GM21447 (cell line): ENCODE data around the gene RPL22L1.
"Not testable (repeated sequence)": the region's sequence is repeated elsewhere in the genome, so short reads cannot be mapped to it uniquely, and the experiment has no call there.

Experiments
- ATAC-seq: cut with Tn5 transposase; IDR thresholded peaks from one replicate; pipeline ENCODE4 v1.9.1; 2021; ENCODE audit not compliant: unreplicated experiment

Gene RPL22L1

DNA sequence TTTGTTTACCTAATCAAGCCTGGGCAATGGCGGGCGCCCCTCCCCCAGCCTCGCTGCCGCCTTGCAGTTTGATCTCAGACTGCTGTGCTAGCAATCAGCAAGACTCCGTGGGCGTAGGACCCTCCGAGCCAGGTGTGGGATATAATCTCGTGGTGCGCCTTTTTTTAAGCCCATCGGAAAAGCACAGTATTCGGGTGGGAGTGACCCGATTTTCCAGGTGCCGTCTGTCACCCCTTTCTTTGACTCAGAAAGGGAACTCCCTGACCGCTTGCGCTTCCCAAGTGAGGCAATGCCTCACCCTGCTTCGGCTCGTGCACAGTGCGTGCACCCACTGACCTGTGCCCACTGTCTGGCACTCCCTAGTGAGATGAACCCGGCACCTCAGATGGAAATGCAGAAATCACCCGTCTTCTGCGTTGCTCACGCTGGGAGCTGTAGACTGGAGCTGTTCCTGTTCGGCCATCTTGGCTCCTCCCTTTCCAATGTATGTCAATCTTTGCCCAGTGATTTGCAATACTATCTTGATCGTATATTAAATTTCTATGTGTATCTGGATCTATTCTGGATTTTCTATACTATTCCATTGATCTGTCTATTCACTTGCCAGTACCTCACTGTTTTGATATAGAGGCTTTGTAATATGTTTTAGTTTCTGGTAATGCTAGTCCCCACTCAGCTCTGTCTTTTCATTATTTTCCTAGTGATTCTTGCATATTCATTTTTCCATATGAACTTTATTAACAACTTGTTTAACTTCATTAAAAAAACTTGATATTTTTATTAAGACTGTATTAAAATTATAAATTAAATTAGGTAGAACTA, 14.3 kb upstream of the RPL22L1 start:
- ATAC-seq, result not testable (repeated sequence)

DNA sequence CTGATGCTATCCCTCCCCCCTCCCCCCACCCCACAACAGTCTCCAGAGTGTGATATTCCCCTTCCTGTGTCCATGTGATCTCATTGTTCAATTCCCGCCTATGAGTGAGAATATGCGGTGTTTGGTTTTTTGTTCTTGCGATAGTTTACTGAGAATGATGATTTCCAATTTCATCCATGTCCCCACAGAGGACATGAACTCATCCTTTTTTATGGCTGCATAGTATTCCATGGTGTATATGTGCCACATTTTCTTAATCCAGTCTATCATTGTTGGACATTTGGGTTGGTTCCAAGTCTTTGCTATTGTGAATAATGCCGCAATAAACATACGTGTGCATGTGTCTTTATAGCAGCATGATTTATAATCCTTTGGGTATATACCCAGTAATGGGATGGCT, 8.7 kb upstream of the RPL22L1 start:
- not testable (repeated sequence) for ATAC-seq

DNA sequence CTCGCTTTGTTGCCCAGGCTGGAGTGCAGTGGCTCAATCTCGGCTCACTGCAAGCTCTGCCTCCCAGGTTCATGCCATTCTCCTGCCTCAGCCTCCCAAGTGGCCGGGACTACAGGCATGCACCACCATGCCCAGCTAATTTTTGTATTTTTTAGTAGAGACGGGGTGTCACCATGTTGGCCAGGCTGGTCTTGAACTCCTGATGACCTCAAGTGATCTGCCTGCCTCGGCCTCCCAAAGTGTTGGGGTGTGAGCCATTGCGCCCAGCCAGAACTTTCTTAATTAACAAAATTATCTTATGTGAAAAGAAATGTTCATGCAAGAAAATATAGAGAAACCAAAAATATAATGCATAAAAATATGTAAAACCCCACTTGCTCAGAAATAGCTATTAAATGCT, 7.3 kb upstream of the RPL22L1 start:
- ATAC-seq, result not testable (repeated sequence)

DNA sequence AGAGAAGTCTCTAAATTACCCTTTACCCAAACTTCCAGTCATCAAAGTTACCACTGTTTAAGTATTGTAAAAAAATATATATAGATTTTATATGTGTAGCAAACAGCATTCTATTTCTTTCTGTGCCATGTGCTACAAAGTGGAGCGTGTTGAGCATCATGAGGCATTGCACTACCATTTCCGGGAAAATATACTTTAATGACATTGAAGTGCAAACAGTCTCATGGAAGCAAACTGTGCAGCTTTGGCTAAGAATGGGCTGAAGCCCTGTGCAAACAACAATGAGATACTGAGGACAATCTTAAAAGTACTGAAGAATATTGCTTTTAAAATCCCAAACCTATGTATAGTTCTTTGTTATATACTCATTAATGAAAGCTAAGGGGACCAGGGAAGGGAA, 6.5 kb upstream of the RPL22L1 start:
- no peak for ATAC-seq

DNA sequence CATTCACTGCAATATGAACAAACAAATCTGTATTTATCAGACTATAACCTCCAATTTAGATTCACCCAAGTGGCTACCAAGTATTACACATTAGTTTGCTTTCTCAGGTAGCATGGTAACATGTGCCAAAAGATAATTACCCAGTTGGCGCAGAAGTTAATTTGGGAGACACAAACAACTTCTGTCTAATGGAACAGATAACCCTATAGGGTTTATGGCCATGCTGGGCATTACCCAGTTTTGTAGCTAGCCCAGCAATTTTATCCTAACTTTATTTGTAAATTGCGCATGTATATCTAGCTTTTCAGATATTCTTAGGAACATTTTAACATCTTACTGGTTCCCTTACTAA, 780 bp downstream of the RPL22L1 start:
- no peak for ATAC-seq

DNA sequence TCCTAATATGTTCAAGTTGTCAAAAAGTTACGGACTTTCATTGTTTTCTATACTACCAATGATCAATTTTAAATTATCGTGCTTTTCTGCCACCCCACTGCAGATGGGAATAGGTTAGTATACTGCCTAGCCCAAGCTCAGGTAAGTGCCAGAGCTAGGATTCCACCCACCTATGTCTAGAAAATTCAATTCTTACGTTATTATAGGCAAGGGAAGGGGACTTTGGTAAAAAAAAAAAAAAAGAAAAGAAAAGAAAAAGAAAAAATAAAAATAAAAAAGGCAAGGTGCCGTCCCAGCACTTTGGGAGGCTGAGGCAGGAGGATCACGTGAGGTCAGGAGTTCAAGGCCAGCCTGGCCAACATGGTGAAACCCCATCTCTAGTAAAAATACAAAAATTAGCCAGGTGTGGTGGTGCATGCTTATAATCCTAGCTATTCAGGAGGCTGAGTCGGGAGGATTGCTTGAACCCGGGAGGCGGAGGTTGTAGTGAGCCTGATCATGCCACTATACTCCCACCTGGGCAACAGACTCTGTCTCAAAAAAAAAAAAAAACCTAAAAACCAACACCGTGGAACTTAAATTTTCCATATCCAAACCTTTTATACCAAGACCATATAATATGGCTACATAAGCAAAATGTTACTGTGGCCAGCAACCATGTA, 1.3 kb downstream of the RPL22L1 start:
- no peak for ATAC-seq

DNA sequence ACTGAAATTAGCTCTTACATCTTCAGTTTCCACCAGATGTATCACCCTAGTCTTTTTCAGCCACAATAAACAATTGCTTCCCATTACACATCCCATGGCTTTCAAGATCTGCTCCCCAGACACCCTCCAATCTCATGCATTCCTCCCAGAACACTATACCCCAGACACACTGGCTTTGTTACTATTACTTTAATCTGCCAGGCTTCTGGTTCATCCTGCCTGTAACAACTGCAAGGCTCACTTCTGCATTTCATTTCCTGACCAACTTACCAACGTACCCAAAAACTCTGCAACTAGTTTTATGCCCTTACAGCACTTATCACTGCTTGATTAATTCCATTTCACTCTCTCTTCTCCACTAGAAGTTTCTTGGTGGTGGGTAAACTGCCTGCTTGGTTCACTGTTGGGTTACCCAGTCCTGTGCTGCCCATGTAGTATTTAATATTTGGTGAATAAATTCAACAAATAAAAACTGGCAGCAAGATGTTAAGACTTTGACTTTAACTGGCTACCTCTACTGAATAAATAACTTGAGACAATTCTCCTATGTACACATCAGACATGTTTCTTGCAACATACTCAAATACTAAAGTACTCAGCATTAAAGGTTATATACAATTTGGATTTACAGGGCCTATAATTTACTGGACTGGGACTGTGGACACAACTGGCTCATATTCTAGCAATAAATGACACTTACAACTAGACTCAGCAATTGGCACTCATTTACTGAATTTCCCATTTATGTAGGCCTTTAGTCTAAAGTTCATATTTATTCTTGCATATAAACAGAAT, 2.7 kb downstream of the RPL22L1 start:
- no peak for ATAC-seq

DNA sequence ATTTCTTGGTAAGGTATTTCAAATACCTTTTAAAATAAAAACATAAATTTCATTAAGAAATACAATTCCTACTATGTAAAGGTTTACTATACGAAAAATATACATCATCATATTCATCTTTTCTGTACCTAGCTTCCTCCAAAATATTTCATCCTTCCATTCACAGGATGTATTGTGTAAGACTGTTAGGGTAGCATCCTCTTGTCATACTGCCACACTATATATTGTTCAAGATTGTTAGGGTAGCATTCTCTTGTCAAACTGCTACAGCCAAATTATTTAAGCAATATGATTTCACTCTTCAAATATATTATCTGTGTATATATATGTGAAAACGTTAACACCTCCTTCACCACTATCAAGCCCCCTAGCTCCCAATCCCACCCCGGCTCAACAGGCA, 3.5 kb downstream of the RPL22L1 start:
- ATAC-seq, result no peak

DNA sequence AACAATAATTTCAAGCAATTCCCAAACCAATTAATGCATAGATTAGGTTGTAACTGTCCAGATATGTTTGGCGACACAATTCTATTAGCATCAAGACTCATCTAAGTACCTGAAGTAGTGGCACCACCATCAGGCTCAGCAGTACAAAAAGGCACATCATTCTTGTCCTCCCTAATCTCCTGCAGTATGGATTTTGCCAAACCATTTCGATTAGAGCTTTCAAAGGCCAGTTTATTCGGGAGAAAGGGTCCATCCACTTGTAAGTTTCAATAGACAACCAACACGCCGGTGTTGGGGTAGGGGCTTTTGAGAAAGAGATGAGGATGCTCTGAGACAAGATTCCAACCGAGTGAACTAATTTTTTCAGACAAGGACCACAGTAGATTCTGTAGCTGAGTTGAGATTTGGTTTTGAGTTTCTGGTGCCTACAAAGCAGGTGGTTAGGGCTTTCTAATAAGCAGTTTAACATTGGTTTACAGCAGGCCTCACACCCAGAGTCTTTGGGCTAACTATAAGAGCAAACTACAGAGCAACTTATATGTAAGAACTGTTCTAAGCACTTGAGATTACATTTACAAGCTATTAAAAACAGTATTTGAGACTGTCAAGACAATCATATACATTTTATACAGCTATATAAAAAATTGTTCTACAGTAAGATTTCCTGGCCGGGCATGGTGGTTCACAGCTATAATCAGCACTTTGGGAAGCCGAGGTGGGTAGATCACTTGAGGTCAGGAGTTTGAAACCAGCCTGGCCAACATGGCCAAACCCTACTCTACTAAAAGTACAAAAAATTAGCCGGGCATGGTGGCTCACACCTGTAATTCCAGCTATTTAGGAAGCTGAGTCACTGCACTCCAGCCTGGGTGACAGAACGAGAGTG, 4.5 kb downstream of the RPL22L1 start:
- ATAC-seq, result no peak

DNA sequence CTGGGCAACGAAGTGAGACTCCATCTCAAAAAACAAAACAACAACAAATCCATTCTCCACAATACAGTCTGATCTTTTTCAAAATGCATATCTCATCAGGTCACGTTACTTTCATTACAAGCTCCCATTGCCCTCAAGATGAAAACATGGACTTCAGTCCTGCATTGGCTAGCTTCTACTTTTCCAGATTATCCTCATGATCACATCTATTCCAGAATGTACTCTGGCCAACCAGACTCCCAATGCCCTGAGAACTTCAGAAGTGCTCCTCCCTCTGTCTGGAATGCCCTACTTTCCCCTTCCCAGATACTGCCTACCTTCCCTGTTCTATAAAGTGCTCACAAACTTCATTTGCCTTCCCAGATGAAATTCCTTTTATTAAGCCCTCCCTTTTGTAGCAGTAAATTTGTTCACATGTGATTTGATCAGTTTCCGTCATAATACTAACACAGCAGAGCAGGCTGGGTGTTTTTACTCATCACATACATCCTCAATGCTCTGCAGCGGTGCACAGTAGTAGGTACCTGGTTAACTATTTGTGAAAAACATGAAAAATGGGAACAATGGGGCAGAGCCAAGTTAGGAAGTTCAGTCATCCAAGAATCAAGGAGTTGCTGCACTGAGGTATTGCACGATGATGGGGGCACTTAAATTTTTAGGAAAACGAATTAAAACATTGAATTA, 5.3 kb downstream of the RPL22L1 start:
- no peak for ATAC-seq

DNA sequence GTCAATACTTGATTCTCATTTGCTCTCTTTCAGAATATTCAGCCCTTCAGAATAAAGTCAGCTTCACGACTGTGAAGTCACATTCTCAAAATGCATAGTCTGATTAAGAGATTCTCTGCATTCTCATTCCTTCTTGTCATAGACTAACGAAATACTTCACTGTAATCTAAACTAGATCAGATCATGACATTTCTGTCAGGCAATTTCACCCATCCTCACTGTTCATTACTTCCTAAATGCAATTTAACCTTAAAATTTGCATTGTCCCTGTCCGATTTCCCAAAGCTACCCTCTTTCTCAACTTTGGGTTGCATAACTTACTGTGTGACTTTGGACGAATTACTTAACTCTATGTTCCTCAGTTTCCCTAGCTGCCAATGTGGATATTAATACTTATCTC, 6.2 kb downstream of the RPL22L1 start:
- ATAC-seq, result no peak

DNA sequence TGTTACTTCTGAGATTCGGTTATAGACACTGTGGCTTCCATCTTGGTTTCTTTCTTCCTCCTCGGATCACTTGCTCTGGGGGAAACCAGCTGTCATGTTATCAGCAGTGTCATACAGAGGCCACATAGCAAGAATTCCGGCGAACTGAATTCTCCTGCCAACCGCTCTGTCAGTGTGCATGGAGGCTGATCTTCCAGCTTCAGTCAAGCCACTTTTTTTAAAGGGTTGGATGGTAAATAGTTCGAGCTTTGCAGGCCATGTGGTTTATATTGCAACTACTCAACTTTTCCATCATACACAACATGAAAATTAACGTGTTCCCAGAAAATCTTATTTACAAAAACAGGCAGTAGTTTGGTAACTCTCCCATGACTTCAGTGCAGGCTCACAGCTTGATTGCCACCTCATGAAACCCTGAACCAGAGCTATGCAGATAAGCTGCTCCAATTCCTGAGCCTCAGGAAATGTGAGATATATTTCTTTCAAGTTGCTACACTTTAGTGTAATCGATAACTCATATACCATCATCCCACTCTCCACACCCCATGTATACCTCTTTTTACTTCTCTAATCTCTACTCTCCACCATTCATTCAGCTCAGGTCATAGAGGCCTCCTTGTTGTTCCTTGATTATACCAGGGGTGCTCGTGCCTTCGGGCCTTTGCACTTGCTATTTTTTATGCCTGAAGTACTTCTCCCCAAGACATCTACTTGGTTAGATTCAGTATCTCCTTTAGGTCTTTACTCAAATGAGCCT, 7.2 kb downstream of the RPL22L1 start:
- no peak for ATAC-seq

DNA sequence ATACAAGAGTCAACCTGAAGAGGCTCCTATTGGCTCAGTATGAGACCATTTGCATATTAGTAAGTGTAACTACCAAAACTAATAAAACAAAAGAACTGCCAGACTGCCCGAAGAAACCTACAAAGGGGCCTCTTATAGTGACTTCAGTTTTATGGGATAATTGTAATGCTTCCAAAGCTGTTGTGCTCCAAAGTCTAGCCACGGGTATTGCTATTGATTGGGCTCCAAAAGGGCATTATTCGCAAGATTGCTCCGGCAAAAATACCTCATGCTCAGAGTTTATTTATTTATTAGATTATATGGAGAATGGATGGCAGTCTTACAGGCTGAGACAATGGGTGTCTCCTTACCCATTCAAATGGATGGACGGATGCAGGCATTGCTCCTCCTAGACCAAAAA, 11.4 kb downstream of the RPL22L1 start:
- ATAC-seq, result no peak

DNA sequence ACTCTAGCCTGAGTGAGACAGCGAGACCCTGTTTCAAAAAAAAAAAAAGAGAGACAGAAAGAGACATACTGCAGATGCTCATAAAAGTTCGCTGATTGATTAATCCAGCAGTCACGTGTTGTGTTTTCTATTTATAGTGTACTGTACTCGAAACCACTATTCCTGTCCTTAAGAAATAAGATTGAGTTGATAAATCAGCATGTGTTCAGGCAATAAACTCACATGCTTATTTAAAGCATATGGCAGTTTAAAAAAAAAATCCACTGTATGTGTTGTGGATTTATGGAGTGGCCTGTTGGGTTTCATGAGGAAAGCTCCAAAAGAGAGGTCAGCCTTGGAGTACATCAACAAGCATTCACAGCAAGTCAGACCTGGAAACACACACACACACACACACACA, 17.7 kb downstream of the RPL22L1 start:
- no peak for ATAC-seq

DNA sequence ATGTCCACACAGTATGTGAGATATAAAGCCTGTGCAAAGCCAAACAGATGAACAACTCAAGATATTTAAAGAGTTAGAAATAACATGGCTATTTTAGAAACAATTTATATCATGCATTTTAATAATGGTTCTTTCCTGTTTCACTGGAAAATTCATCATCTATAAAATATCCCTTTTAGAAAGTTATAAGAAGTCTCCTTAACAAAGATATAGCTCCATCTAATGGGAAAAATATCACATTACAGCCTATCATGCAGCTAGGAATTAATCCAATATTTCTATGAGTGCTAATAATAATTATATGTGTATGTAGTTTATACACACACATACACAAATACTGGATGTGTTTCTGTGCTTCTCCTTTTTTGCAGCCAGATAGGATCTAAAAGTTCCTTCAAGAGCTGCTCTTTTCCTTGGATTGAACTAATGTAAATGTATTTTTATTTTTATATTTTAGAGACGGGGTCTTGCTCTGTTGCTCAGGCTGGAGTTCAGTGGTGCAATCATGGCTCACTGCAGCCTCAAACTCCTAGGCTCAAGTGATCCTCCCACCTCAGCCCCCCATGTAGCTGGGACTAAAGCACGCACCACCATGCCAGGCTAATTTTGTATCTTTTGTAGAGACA, 21.6 kb downstream of the RPL22L1 start:
- ATAC-seq, result no peak

DNA sequence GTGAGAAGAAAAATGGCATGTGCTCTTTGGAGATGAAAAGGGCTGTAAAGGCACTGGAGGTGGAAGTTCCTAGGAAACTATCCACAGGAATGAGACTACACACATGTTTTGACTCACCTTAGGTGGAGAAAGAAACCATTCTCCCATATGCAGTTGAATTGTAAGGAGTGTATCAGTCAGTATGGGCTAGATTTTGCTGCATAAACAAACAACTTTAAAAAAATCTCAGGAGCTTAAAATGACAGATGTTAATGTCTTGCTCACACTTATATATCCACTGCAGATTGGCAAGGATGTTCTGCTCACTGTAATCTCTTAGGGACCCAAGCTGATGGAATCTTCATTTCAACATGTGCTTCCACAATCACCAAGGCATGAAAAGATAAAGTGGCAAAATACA, 25.6 kb downstream of the RPL22L1 start:
- no peak for ATAC-seq

DNA sequence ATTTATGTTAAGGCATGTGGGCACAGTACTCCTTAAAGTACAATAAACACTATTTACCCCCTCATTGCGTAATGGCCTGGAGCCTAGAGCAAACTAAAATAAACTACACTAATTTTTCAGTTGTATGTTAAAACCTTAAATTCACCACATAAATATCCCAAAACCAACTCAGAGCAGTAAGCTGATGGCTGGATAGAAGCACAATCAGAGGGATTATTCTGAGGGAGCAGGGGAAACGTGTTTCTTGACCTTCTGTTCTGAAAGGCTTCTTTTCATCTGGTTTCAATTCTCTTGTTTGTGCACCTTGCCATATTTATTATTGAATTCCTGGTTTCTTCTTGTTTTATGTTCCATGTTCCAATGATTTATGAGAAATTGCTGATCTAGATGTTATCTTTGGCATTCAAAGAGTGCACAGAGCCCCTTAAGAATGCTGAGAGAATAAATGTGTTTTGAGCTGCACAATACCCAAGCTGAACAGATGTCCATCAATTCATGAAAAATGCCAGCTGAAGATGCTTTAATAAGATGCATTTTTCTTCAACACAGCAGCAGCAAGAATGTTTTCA, 29.6 kb downstream of the RPL22L1 start:
- no peak for ATAC-seq

DNA sequence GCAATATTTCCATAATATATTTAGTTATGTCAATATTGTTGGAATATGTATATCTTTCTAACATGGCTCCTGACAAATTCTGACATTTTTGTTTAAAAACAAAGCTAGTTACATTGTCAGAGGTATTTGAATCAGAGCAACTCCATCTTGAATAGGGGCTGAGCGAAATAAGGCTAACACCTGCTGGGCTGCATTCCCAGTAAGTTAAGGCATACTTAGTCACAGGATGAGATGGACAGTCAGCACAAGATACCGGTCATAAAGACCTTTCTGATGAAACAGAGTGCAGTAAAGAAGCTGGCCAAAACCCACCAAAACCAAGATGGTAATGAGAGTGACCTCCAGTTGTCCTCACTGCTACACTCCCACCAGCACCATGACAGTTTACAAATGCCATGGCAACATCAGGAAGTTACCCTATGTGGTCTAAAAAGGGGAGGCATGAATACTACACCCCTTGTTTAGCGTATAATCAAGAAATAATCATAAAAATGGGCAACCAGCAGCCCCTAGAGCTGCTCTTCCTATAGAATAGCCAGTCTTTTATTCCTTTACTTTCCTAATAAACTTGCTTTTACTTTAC, 30.4 kb downstream of the RPL22L1 start:
- no peak for ATAC-seq

DNA sequence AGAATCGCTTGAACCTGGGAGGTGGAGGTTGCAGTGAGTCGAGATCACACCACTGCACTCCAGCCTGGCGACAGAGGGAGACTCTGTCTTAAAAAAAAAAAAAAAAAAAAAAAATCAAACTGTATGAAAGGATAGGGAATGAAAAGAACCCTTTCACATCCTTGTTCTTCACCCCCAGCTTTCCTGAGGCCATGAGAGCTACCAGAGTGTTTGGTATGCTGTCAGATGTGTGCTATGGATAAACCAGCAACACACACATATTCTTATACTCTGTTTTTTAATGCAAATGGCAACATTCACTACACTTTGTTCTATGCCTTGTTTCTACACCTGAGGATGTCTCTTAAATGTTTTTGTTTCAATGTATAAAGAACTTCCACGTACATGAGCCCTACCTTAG, 33.5 kb downstream of the RPL22L1 start:
- no peak for ATAC-seq
